ENCODE measurements around the gene PRSS1.
"Not testable (repeated sequence)": the region's sequence is repeated elsewhere in the genome, so short reads cannot be mapped to it uniquely, and the experiment has no call there.

Gene PRSS1

DNA sequence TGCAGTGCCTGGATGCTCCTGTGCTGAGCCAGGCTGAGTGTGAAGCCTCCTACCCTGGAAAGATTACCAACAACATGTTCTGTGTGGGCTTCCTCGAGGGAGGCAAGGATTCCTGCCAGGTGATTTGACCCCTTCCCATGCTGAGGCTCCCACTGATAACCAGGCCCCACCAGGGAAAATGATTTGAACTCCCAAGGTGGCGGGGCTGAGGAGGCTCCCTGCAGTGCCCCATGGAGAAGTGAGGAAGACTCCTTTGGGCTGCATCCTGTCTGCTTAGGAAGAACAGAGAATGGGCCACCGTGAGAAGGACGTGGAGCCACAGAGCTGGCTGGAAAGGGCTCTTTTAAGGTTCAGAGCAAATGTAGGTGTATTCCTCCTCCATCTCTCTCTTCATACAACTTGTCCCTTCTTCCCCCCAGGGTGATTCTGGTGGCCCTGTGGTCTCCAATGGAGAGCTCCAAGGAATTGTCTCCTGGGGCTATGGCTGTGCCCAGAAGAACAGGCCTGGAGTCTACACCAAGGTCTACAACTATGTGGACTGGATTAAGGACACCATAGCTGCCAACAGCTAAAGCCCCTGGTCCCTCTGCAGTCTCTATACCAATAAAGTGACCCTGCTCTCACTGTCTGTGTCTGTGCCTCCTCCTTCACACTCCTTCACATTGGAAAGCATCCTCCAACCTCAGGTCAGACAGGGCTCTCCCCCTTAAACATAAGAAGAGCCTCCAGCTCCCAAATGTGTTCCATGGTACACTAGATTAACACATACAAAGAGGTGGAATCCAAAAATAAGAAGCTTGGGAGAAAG is 24.9 kb downstream of the PRSS1 start:
- DNase-seq: no peak

DNA sequence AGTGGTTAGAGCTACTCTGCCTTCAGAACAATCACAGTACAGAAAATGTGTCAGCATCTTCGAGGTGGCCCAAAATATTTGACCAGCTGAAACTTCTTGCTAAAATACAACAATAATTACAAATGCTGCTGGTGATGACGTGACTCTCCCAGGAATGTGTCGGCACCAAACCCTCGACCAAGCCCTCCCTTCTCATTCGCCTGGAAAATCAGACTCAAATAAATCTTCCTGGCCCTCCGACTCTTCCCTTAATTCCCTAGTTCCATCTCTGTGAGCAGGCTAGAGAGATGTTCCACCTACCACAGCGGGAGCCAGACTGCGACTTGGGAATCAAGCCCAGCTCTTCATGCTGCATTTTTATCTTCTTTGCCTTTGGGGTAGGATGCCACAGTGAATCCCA is 25.6 kb downstream of the PRSS1 start:
- no peak for DNase-seq

DNA sequence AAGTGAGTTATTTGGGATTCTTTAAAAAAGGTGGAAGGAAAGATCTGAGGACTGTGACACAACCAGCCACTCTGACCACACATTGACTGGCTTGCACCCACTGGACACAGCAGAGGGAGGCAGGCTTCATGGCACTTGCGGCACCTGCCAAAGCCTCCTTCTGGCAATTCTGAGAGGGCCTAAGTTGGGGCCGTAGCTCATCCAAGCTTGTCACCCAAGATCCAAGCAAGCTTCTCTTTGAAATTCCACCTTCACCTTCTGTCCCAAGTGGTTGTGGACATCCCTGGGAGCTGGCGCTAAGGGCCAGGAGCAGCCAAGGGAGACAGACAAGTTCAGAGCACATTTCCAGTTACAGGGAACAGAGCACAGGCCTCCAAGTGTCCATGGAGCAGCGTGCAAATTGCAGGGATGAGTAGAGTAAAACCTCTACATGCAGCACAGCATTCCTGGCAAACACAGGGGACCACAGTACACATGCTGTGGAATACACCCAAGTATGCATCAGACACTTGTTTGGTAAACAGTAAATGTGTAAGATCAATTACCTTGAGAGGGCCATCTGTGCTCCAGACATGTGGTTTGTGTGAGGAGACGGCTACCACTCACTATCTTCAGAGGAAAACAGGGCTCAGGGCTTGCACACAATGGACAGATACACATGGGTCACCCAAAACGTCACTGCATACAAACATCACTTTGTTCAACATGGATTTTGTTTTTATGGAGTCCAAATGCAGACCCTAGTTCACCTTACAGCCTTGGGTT is 26.3 kb downstream of the PRSS1 start:
- DNase-seq: not testable (repeated sequence)

DNA sequence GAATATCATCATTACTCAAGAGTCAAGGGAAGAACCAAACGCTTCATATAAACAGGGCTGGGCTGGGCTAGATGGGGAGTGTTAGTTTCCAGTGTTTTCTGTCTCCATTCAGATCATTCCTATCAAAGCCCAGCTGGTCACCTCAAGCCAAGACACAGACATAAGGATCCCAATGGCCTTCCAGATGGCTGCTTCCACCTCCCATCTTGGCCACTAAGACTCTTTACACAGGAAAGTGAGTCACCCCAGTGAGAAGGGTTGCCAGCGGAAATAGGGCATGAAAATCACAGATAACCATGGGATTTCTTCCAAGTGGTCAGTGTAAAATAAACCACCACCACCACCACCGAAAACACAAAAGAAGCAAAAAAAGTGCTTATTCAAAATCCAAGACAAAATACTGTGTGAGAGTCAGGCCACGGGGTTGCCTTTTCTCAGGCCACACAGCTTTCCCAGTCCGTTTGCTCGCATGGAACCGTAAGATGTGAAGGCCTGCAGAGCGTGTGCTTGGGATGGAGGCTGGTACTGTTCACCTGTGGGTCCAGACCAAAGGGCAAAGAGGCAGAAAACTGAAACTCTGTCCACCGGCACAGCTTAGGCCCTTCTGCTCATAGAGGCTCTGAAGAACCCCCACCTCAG is 27.1 kb downstream of the PRSS1 start:
- DNase-seq: no peak

DNA sequence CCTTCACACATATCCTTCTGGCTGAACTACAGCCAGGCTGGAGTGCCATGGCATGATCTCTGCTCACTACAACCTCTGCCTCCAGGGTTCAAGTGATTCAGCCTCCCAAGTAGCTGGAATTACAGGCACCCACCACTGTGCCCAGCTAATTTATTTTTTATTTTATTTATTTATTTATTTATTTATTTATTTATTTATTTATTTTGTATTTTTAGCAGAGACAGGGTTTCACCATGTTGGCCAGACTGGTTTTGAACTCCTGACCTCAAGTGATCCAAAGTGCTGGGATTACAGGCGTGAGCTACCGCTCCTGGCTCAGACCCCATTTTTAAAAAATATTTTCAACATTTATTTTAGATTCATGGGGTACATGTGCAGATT is 27.6 kb downstream of the PRSS1 start:
- not testable (repeated sequence) for DNase-seq

DNA sequence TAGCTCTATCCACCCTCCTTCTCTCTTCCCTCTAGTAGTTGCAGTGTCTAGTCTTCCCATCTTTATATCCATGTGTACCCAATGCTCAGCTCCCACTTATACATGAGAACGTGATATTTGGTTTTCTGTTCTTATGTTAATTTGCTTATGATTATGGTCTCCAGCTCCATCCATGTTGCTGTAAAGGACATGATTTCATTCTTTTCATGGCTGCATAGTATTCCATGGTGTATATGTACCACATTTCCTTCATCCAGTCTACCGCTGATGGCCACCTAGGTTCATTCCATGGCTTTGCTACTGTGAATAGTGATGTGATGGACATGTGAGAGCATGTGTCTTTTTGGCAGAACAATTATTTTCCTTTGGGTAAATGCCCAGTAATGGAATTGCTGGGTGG is 28.0 kb downstream of the PRSS1 start:
- no peak for DNase-seq

DNA sequence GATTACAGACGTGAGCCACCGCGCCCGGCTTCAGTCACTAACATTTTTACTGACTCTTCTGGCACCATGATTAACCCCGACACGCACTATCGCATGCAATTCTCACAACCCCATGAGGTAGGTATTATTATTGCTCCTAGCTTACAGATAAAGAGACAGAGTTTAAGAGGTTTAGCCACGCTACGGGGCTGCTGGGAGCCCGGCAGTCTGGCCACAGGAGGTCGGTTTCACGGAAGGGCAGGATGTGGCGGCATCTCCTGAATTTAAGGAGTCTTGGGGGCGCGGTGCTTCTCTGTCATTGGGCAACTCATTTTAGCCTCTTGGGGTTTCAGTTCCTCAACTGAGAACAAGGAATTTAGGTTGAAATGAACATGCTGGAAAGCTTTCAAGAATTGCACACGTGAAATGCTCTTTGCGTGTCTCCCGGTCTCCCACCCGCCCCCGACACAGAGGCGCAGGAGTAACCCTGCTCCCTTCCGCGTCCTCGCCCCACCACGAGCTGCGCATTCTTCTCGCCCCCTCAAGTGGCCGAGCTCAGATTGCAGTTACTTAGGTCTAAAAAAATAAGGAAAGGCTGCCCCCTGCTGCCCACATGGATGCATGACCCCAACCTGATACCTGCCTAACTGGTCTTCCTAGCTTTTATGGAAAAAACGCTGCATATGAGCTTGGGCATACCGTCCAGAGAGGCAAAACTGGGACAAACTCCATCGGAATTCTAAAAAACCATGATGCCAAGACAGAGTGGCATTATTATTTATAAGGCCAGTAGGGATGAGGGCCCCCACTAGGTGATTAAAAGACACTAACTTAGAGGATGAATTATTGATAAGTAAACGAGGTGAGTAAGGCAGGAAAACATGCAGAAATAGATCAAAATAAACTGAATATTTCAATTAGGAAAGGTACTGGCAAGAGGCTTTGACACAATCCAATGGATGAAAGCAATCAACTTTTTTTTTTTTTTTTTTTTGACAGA is 33.9 kb downstream of the PRSS1 start:
- DNase-seq: peak; percentile 76 to 77

DNA sequence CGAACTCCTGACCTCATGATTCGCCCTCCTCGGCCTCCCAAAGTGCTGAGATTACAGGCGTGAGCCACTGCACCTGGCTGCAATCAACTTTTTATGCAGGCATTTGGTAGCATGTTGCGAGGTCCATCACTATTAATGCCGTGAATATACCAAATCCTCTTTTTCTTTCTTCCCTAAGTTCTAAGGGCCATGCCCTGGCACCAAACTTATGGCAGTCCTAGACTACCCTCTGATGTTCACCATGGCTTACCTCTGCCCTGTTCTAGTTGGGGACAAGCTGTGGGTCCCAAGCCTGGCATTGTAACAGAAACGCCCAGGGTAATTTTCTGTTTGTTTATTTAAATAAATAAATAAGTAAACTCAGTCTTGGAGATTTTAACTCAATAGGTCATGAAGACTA is 34.8 kb downstream of the PRSS1 start:
- DNase-seq: no peak

DNA sequence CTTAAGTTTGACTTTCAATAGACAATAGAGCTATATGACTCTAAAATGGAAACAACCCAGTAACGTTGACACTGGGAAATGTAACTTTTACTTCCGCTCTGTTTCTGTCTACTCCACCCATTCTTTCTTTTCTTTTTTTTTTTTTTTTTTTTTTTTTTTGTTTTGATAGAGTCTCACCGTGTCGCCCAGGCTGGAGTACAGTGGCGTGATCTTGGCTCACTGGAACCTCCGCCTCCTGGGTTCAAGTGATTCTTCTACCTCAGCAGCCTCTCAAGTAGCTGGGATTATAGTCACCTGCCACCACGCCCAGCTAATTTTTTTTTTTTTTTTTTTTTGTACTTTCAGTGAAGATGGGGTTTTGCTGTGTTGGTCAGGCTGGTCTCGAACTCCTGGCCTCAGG is 35.4 kb downstream of the PRSS1 start:
- peak in 1 of 2 donors; percentile 13 for DNase-seq

DNA sequence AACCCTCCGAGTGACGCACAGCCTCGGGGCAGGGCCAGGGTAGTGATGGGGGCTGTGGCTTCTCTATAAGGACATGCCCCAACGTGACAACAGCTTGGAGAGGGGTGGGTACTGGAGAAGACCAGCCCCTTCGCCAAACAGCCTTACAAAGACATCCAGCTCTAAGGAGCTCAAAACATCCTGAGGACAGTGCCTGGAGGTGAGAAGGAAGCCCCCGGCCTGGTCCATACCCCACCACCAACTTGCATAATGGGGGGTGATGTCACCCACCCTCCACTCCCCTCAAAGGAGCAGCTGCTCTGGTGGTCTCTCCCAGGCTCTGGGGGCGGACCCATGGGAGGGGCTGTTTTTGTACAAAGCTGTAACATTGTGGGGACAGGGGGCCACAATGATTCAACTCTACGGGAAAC is 36.6 kb downstream of the PRSS1 start:
- DNase-seq: peak; percentile 74 to 79

DNA sequence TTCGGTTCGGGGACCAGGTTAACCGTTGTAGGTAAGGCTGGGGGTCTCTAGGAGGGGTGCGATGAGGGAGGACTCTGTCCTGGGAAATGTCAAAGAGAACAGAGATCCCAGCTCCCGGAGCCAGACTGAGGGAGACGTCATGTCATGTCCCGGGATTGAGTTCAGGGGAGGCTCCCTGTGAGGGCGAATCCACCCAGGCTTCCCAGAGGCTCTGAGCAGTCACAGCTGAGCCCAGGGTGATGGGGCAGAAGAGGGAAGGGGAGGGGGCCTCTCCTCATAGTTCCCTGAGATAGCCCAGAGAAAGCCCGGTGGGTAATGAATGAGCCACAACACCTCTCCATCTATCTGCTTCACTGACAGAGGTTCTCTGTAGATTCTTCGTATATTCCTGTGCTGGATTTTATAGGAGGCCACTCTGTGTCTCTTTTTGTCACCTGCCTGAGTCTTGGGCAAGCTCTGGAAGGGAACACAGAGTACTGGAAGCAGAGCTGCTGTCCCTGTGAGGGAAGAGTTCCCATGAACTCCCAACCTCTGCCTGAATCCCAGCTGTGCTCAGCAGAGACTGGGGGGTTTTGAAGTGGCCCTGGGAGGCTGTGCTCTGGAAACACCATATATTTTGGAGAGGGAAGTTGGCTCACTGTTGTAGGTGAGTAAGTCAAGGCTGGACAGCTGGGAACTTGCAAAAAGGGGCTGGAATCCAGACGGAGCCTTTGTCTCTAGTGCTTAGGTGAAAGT is 37.9 kb downstream of the PRSS1 start:
- peak in 1 of 2 donors; percentile 1 for DNase-seq

DNA sequence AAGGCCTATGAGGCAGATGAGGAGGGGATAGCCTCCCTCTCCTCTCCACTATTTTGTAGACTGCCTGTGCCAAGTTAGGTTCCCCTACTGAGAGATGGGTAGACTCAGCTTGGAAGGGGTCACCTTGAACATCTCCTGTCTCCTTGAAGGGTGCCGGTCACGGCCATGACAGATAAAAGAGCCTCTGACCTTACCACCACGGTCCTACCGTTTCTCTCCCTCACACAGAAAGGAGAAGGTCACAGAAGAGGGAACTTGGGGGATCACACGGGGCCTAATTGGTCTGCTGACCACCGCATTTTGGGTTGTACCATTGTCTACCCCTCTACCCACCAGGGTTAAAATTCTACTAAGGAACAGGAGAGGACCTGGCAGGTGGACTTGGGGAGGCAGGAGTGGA is 38.5 kb downstream of the PRSS1 start:
- peak in 1 of 2 donors; percentile 2 for DNase-seq

DNA sequence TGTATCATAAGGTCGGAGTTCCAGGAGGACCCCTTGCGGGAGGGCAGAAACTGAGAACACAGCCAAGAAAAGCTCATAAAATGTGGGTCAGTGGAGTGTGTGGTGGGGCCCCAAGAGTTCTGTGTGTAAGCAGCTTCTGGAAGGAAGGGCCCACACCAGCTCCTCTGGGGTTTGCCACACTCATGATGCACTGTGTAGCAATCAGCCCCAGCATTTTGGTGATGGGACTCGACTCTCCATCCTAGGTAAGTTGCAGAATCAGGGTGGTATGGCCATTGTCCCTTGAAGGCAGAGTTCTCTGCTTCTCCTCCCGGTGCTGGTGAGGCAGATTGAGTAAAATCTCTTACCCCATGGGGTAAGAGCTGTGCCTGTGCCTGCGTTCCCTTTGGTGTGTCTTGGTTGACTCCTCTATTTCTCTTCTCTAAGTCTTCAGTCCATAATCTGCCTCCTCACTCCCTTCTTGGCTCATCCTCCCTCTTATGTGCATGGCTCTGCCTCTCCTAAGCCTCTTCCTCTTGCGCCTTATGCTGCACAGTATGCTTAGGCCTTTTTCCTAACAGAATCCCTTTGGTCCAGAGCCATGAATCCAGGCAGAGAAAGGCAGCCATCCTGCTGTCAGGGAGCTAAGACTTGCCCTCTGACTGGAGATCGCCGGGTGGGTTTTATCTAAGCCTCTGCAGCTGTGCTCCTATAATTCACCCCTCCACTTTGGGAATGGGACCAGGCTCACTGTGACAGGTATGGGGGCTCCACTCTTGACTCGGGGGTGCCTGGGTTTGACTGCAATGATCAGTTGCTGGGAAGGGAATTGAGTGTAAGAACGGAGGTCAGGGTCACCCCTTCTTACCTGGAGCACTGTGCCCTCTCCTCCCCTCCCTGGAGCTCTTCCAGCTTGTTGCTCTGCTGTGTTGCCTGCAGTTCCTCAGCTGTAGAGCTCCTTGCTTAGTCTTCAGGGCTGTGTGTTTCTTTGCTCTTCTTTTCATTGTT is 39.3 kb downstream of the PRSS1 start:
- peak in 1 of 2 donors; percentile 7 for DNase-seq

DNA sequence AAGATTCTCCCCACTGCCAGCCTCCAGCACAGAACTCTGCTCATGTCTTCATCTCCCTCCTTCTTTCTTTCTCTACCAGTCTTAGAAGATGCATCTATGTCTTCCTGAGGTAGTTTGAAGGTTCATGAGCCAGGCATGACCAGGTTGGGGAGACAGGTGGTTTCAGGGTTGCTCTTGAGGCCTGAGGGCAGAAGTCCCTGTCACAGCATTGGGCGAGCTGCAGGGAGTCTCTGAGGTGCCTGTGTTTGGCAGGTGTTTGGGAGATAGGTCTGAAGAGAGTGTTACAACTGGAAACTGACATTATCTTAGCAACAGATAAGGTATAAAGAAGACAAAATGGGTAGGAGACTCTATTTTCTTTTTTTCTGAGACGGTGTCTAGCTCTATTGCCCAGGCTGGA is 40.2 kb downstream of the PRSS1 start:
- DNase-seq: no peak

DNA sequence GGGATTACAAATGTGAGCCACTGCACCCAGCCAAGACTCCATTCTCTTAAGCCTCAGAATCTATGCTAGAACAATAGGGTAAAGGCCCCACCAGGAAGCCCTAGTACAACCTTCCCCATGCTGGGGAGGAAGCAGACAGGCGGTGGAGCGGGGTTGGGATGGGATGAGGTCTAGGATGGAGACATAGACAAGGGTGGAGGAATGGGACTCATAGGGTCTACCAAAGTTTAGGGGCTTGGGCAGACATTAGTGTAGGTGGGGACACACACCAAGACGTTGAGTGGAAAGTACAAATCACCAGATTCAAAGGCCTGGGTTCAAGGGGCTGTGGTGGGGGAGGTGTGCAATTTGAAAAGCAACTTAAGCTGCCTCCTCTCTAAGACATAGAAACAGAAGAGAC is 40.8 kb downstream of the PRSS1 start:
- DNase-seq: no peak

DNA sequence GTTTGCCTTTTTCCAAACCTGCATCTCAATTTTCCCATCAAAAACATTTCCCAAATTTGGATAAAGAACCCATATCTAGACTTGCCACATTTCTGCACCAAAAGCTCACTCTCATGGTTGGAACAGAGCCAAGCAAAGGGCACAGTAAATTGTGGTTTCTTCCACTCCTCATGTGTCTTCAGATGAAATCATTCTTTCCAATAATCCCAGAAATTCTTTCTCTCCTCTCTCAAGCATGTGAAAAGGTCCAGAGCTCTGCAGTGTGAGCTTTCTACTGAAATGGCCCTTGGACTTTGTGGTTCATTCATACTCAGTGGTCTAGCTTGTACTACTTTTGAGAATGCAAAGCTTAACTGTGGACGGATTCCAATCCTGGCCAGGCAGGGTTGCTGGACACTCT is 41.3 kb downstream of the PRSS1 start:
- DNase-seq: no peak

DNA sequence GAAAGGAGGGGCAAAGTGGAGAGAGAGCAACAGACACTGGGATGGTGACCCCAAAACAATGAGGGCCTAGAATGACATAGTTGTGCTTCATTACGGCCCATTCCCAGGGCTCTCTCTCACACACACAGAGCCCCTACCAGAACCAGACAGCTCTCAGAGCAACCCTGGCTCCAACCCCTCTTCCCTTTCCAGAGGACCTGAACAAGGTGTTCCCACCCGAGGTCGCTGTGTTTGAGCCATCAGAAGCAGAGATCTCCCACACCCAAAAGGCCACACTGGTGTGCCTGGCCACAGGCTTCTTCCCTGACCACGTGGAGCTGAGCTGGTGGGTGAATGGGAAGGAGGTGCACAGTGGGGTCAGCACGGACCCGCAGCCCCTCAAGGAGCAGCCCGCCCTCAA is 42.2 kb downstream of the PRSS1 start:
- DNase-seq: no peak

DNA sequence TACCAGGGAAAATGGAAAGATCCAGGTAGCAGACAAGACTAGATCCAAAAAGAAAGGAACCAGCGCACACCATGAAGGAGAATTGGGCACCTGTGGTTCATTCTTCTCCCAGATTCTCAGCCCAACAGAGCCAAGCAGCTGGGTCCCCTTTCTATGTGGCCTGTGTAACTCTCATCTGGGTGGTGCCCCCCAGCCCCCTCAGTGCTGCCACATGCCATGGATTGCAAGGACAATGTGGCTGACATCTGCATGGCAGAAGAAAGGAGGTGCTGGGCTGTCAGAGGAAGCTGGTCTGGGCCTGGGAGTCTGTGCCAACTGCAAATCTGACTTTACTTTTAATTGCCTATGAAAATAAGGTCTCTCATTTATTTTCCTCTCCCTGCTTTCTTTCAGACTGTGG is 42.9 kb downstream of the PRSS1 start:
- no peak for DNase-seq

DNA sequence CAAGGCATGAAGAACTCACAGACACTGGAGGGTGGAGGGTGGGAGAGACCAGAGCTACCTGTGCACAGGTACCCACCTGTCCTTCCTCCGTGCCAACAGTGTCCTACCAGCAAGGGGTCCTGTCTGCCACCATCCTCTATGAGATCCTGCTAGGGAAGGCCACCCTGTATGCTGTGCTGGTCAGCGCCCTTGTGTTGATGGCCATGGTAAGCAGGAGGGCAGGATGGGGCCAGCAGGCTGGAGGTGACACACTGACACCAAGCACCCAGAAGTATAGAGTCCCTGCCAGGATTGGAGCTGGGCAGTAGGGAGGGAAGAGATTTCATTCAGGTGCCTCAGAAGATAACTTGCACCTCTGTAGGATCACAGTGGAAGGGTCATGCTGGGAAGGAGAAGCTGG is 43.3 kb downstream of the PRSS1 start:
- no peak for DNase-seq

DNA sequence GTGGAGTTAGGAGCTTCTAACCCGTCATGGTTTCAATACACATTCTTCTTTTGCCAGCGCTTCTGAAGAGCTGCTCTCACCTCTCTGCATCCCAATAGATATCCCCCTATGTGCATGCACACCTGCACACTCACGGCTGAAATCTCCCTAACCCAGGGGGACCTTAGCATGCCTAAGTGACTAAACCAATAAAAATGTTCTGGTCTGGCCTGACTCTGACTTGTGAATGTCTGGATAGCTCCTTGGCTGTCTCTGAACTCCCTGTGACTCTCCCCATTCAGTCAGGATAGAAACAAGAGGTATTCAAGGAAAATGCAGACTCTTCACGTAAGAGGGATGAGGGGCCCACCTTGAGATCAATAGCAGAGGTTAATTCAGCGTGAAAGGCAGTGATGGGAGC is 43.9 kb downstream of the PRSS1 start:
- DNase-seq: no peak
